Nephron (organoid): ENCODE results near the gene ARHGEF10L.

Source experiments
- H3K27ac Mint-ChIP-seq, 3 experiments: 2 replicates each; pipeline ENCODE4 v1.8.0; 2020; ENCODE audit warnings: mixed read lengths in 3 of 3, mild to moderate bottlenecking in 2 of 3, moderate library complexity in 1 of 3
- H3K27me3 Mint-ChIP-seq: 2 replicates; pipeline ENCODE4 v1.8.0; 2021; ENCODE audit warnings: low read depth, mild to moderate bottlenecking, moderate library complexity, mixed read lengths
- H3K36me3 Mint-ChIP-seq: 2 replicates; pipeline ENCODE4 v1.8.0; 2020; ENCODE audit warnings: low read depth, mixed read lengths
- H3K4me1 Mint-ChIP-seq: 2 replicates; pipeline ENCODE4 v1.8.0; 2020; ENCODE audit warnings: mixed read lengths
- H3K4me3 Mint-ChIP-seq, 3 experiments: 2 replicates each; pipeline ENCODE4 v1.8.0; 2020; ENCODE audit warnings: mild to moderate bottlenecking in 3 of 3, mixed read lengths in 3 of 3, moderate library complexity in 2 of 3
- H3K9me3 Mint-ChIP-seq: 2 replicates; pipeline ENCODE4 v1.8.0; 2020; ENCODE audit warnings: mixed read lengths
- CTCF ChIP-seq, 3 experiments: fragments of 200-600 bp; sonication (generic); IDR thresholded peaks; one replicate each; pipeline ENCODE4 v1.5.0; 2021; ENCODE audit warnings: antibody characterized with exemption in 3 of 3; ENCODE audit not compliant: unreplicated experiment in 3 of 3

Gene ARHGEF10L

GRCh38 chr1:17596651-17597509 is 57.4 kb downstream of the ARHGEF10L start:
- Mint-ChIP-seq H3K36me3 (peaks cover 22% of the 10 kb centered on the region), H3K27ac (peak overlapping the region in 2 of 3 experiments; percentile 5 to 77)

GRCh38 chr1:17597651-17598050 is 58.2 kb downstream of the ARHGEF10L start:
- no peaks in the 10 kb centered on the region for H3K27me3 Mint-ChIP-seq
- no peak overlapping the region for H3K4me3 Mint-ChIP-seq
- H3K36me3 Mint-ChIP-seq = peaks cover 18% of the 10 kb centered on the region
- H3K4me1 Mint-ChIP-seq = peaks cover 16% of the 10 kb centered on the region
- no peak overlapping the region for H3K27ac Mint-ChIP-seq
- TF ChIP-seq CTCF (IDR thresholded peaks at IDR 0.05; ENCODE audit: unreplicated experiment in 3 of 3) = no peak
- H3K9me3 Mint-ChIP-seq = no peaks in the 10 kb centered on the region

More at GRCh38 chr1:17596651-17597509, 57.4 kb downstream of the ARHGEF10L start:
- no peak for TF ChIP-seq CTCF (IDR thresholded peaks at IDR 0.05; ENCODE audit: unreplicated experiment in 3 of 3)
- H3K4me3 Mint-ChIP-seq = no peak overlapping the region
- no peaks in the 10 kb centered on the region for H3K27me3 Mint-ChIP-seq
- peaks cover 16% of the 10 kb centered on the region for H3K4me1 Mint-ChIP-seq
- H3K9me3 Mint-ChIP-seq = no peaks in the 10 kb centered on the region

GRCh38 chr1:17598251-17598650 is 58.8 kb downstream of the ARHGEF10L start:
- Mint-ChIP-seq H3K27me3 (no peaks in the 10 kb centered on the region), H3K4me3 (no peak overlapping the region), H3K9me3 (no peaks in the 10 kb centered on the region), H3K27ac (no peak overlapping the region), H3K36me3 (peaks cover 13% of the 10 kb centered on the region), H3K4me1 (peaks cover 16% of the 10 kb centered on the region)
- TF ChIP-seq CTCF (IDR thresholded peaks at IDR 0.05; ENCODE audit: unreplicated experiment in 3 of 3) = no peak

- Mint-ChIP-seq H3K4me1 (peaks cover 19% of the 10 kb centered on the region), H3K27me3 (no peaks in the 10 kb centered on the region), H3K9me3 (no peaks in the 10 kb centered on the region), H3K4me3 (no peak overlapping the region), H3K27ac (no peak overlapping the region), H3K36me3 (peaks cover 4% of the 10 kb centered on the region)
- no peak for TF ChIP-seq CTCF (IDR thresholded peaks at IDR 0.05; ENCODE audit: unreplicated experiment in 3 of 3)
Observed at GRCh38 chr1:17599291-17599953, 59.9 kb downstream of the ARHGEF10L start.

GRCh38 chr1:17599954-17600300 is 60.4 kb downstream of the ARHGEF10L start:
- H3K27me3 Mint-ChIP-seq = no peaks in the 10 kb centered on the region
- H3K4me1 Mint-ChIP-seq = peaks cover 20% of the 10 kb centered on the region
- peaks cover 2% of the 10 kb centered on the region for H3K36me3 Mint-ChIP-seq
- TF ChIP-seq CTCF (IDR thresholded peaks at IDR 0.05; ENCODE audit: unreplicated experiment in 3 of 3) = no peak
- H3K4me3 Mint-ChIP-seq = no peak overlapping the region
- no peaks in the 10 kb centered on the region for H3K9me3 Mint-ChIP-seq
- no peak overlapping the region for H3K27ac Mint-ChIP-seq
